Omental fat pad (tissue), 4 donors: Measurements from ENCODE around the gene SH2D4B. TPM values are rescaled to one million over a fixed set of nuclear protein-coding genes. Genes with fewer than 3 reads are reported as not detected.

Experiments used
- ATAC-seq: fragments of 150-250 bp; one replicate; pipeline ENCODE4 v1.9.1; 2016; ENCODE audit warnings: mild to moderate bottlenecking, moderate library complexity; ENCODE audit not compliant: low FRiP score
- DNase-seq: peaks from one replicate; pipeline ENCODE4 v3.0.0-alpha.2; 2019; ENCODE audit warnings: low spot score
- total RNA-seq, 4 donors: library from RNA; depleted of rRNA; stranded (reverse); fragments of >200 nt; gene quantifications; one replicate each; pipeline ENCODE4 v1.1.0, GENCODE V29; 2016
- TF ChIP-seq, protein P1 (sequence below), 3 donors: fragments of 450-650 bp; IDR thresholded peaks; one replicate each; pipeline ENCODE4 v1.5.1; 2016 to 2017; ENCODE audit warnings: antibody characterized with exemption in 3 of 3, mild to moderate bottlenecking in 3 of 3, moderate library complexity in 2 of 3

SH2D4B gene
- total RNA-seq, 4 donors from 2014 or later, result 0.13 TPM; not detected in 3

DNA sequence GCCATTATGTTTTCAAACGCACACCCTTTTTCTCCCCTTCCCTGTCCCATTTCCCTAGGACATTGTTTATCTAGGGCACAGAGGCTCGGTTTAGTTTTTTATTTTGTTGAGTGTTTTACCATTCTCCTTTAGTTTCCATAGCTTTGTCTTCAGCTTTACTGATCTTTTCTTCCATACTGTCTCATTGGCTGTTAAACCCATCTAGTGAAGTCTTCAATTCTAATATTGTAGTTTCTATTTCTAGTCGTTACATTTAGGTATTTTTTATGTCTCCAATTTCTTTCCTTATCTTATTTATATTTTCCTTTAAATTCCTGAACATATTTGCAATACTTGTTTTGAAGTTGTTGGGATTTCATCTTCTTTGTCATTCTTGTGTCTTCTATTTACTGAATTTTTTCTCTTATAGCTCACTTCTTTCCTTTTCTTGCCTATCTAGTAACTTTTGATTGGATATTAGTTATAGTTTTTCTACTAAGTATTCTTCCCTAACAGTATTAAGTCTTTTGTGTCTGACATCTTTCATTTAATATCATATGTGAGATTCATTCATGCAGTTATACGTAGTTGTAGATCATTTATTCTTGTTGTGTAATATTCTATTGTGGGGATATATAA lies 41.0 kb upstream of the SH2D4B start:
- TF ChIP-seq, protein P1, sequence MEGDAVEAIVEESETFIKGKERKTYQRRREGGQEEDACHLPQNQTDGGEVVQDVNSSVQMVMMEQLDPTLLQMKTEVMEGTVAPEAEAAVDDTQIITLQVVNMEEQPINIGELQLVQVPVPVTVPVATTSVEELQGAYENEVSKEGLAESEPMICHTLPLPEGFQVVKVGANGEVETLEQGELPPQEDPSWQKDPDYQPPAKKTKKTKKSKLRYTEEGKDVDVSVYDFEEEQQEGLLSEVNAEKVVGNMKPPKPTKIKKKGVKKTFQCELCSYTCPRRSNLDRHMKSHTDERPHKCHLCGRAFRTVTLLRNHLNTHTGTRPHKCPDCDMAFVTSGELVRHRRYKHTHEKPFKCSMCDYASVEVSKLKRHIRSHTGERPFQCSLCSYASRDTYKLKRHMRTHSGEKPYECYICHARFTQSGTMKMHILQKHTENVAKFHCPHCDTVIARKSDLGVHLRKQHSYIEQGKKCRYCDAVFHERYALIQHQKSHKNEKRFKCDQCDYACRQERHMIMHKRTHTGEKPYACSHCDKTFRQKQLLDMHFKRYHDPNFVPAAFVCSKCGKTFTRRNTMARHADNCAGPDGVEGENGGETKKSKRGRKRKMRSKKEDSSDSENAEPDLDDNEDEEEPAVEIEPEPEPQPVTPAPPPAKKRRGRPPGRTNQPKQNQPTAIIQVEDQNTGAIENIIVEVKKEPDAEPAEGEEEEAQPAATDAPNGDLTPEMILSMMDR (IDR thresholded peaks at IDR 0.05), result no peak
- ATAC-seq (no peak), DNase-seq (no peak)

DNA sequence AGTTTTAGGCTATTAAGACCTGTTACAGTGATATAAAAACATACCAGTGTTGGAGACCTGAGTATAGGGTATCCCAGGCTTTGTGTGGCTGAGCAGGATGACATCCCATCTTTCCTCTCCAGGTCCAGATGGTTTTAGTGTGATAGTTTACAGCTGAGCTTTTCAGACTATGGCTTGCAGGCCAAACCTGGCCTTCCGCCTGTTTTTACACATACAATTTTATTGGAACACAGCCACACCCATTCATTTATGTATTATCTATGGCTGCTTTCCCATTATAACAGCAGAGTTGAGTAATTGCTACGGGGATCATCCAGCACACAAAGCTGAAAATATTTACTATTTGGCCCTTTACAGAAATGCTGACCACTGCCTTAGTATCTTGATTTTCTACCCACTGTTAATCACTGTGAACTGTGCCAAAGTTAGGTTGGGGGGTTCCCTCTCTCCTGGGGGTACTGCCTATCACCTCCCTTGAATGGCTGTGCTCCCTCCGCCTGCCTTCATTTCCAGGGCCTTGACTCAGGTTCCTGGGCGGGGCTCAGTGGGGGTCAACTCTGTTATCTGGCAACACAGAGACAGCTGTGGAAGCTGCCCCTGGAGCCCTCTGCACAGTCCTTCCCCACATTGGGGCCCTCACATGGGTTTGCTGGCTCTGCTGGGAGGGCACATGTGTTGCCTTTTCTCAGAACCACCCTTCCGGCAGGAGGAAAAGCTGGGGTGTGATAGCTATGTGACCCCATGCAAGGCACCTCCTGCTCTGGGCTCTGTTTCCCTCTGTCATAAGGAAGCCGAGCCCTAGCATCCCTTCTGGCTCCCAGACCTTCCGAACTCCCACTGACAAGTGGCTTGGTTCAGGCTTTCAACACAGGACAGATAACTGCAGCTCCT lies 40.3 kb upstream of the SH2D4B start:
- DNase-seq, result no peak
- no peak for ATAC-seq
- TF ChIP-seq, protein P1 (IDR thresholded peaks at IDR 0.05), result no peak

GRCh38 chr10:80498078-80498832 lies 39.4 kb upstream of the SH2D4B start:
- TF ChIP-seq, protein P1 (IDR thresholded peaks at IDR 0.05), result no peak
- DNase-seq, result no peak
- ATAC-seq, result peak; percentile 9

GRCh38 chr10:80498833-80499741 lies 38.6 kb upstream of the SH2D4B start:
- TF ChIP-seq, protein P1 (IDR thresholded peaks at IDR 0.05), result no peak
- DNase-seq (peak; percentile 97), ATAC-seq (peak; percentile 95)

DNA sequence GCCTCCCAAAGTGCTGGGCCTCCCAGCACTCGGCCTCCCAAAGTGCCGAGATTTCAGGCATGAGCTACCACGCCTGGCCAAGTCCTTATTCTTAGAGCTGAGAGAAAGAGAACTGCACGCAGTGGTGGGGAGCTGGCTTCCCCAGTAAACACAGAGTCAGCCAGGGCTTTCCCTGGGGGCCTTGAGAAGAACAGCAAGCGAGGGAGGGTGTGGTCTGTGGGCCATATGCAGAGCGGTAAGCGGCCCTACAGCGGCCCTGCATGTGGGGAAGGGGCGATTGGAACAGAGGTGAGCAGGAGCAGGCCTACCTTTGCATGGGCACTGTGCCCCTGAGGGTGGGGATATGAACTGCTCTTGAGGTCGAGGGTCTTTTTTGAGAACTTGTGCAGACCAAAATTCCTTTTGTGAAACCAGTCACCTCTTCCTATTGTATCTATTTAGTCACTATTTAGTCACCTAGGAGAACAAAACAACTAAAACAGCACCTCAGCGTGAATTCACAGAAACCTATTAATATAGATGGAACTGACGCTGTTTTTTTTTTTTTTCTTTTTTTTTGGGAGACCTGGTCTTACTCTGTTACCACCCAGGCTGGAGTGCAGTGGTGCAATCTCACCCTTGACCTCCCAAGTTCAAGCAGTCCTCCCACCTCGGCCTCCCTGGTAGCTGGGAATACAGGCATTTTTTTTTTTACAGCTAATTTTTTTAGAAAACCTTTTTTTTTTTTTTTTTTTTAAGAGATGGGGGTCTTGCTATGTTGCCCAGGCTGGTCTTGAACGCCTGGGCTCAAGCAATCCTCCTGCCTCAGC lies 36.9 kb upstream of the SH2D4B start:
- DNase-seq (no peak), ATAC-seq (no peak)
- TF ChIP-seq, protein P1 (IDR thresholded peaks at IDR 0.05), result no peak
